Hepatic stellate cell (primary cell): ENCODE results near the gene CARNS1.

Experiments used
- DNase-seq: peaks from one replicate; pipeline ENCODE4 v3.0.0; 2011; ENCODE audit warnings: low spot score

Gene CARNS1

GRCh38 chr11:67441098-67441563 is 25.7 kb downstream of the CARNS1 start:
- DNase-seq, result no peak

GRCh38 chr11:67441731-67442351 is 26.4 kb downstream of the CARNS1 start:
- no peak for DNase-seq

- peak; percentile 37 for DNase-seq
Observed at GRCh38 chr11:67442504-67443404, 27.3 kb downstream of the CARNS1 start.

GRCh38 chr11:67445515-67445914 is 30.0 kb downstream of the CARNS1 start:
- DNase-seq, result no peak

GRCh38 chr11:67448220-67448609 is 32.7 kb downstream of the CARNS1 start:
- DNase-seq, result no peak

- DNase-seq, result no peak
Observed at GRCh38 chr11:67449116-67449844, 33.8 kb downstream of the CARNS1 start.

GRCh38 chr11:67450796-67451657 is 35.5 kb downstream of the CARNS1 start:
- no peak for DNase-seq

- no peak for DNase-seq
Observed at GRCh38 chr11:67451658-67451976, 36.1 kb downstream of the CARNS1 start.

- DNase-seq, result no peak
Observed at GRCh38 chr11:67452141-67452952, 36.9 kb downstream of the CARNS1 start, which contains the start of gene GPR152. TSS of gene GPR152 (minus strand) at chr11:67452729. CDS start at chr11:67452724, 5 bp downstream.

GRCh38 chr11:67453816-67454732 is 38.6 kb downstream of the CARNS1 start:
- DNase-seq, result no peak

- DNase-seq, result no peak
Observed at GRCh38 chr11:67455054-67455453, 39.6 kb downstream of the CARNS1 start, which contains the start of gene CABP4. TSS of gene CABP4 (plus strand) at chr11:67455354. CDS start at chr11:67455424, 70 bp downstream.

- no peak for DNase-seq
Observed at GRCh38 chr11:67456068-67456705, 40.7 kb downstream of the CARNS1 start.

- no peak for DNase-seq
Observed at GRCh38 chr11:67457453-67457852, 42.0 kb downstream of the CARNS1 start.

- no peak for DNase-seq
Observed at GRCh38 chr11:67458266-67458665, 42.8 kb downstream of the CARNS1 start.

- DNase-seq, result no peak
Observed at GRCh38 chr11:67463186-67463585, 47.7 kb downstream of the CARNS1 start.

GRCh38 chr11:67463680-67464410 is 48.4 kb downstream of the CARNS1 start:
- DNase-seq, result peak; percentile 90

- DNase-seq, result peak; percentile 90
Observed at GRCh38 chr11:67464411-67465188, 49.1 kb downstream of the CARNS1 start.

- no peak for DNase-seq
Observed at GRCh38 chr11:67465189-67465510, 49.7 kb downstream of the CARNS1 start.
